Upper lobe of left lung (tissue), 6 donors: ENCODE data around the gene SUCO. TPM values are rescaled to one million over a fixed set of nuclear protein-coding genes. Genes with fewer than 3 reads are reported as not detected.

Experiments
- ATAC-seq, 2 donors: fragments of 200-7000 bp; cut with Tn5 transposase; one replicate each; pipeline ENCODE4 v1.9.1; 2022; ENCODE audit warnings: mild to moderate bottlenecking in 2 of 2, moderate library complexity in 2 of 2; ENCODE audit not compliant: low FRiP score in 2 of 2
- DNase-seq, 2 donors: peaks; one replicate each; pipeline ENCODE4 v3.0.0-alpha.2; 2019 to 2020
- H3K27ac ChIP-seq, 4 donors: fragments of 200-600 bp; sonication (generic); one replicate each; pipeline ENCODE4 v1.5.1; 2016 to 2019
- H3K27me3 ChIP-seq, 4 donors: fragments of 200-600 bp; sonication (generic); one replicate each; pipeline ENCODE4 v1.5.1; 2017 to 2019
- H3K36me3 ChIP-seq, 4 donors: fragments of 200-600 bp; sonication (generic); one replicate each; pipeline ENCODE4 v1.5.1; 2016 to 2019
- H3K4me1 ChIP-seq, 4 donors: fragments of 200-600 bp; sonication (generic); one replicate each; pipeline ENCODE4 v1.5.1; 2018 to 2019
- H3K4me3 ChIP-seq, 4 donors: fragments of 200-600 bp; sonication (generic); one replicate each; pipeline ENCODE4 v1.5.1; 2017 to 2019; ENCODE audit warnings: mild to moderate bottlenecking in 2 of 4, moderate library complexity in 1 of 4
- H3K9me3 ChIP-seq, 4 donors: fragments of 200-600 bp; sonication (generic); one replicate each; pipeline ENCODE4 v1.5.1; 2018 to 2019
- CTCF ChIP-seq, 6 experiments: fragments of 450-650 bp in 4 of 6; fragments of 200-600 bp in 2 of 6; sonication (generic) in 2 of 6; IDR thresholded peaks; one replicate each; pipeline ENCODE4 v1.5.1; 2016 to 2019; ENCODE audit warnings: antibody characterized with exemption in 6 of 6
- EP300 ChIP-seq, 4 donors: sonication (generic); formaldehyde crosslinking; IDR thresholded peaks; one replicate each; pipeline ENCODE4 v1.5.1; 2017; ENCODE audit warnings: antibody characterized with exemption in 4 of 4, control low read depth in 2 of 4
- POLR2A ChIP-seq, 4 donors: fragments of 450-650 bp; IDR thresholded peaks; one replicate each; pipeline ENCODE4 v1.5.1; 2016 to 2017; ENCODE audit warnings: antibody characterized with exemption in 4 of 4, mild to moderate bottlenecking in 2 of 4
- POLR2AphosphoS5 ChIP-seq, 2 donors: sonication (generic); formaldehyde crosslinking; IDR thresholded peaks; one replicate each; pipeline ENCODE4 v1.5.1; 2017; ENCODE audit warnings: antibody characterized with exemption in 2 of 2
- WGBS, 2 donors: methylation state at CpG; one replicate each; pipeline ENCODE4 v1.1.5; 2017 to 2018; 5-methylcytosine and 5-hydroxymethylcytosine counted together
- total RNA-seq, 6 donors: library from RNA; depleted of rRNA in 4 of 6; stranded (reverse); fragments of >200 nt in 4 of 6; gene quantifications; one replicate each; pipeline versions ENCODE4 v1.1.0 to v1.2.1, GENCODE V29; 2016 to 2021
- donor health status: DM: no; HTN: no; CAD: no; lungs with moderate emphysema.
- donor health status: DM: no; HTN: yes; CAD: no; lungs with severe emphysema.

Gene SUCO
- total RNA-seq, 6 donors from 2014 or later: 14.4 to 59.2 (median 29.5) TPM

GRCh38 chr1:172629638-172630037 lies 96.7 kb downstream of the SUCO start:
- Histone ChIP-seq H3K36me3 (no peaks in the 10 kb centered on the region), H3K4me3 (no peak overlapping the region), H3K27ac (no peak overlapping the region), H3K4me1 (no peaks in the 10 kb centered on the region), H3K27me3 (no peaks in the 10 kb centered on the region), H3K9me3 (peaks cover 0 to 4% (median 0%) of the 10 kb centered on the region in 4 donors)
- ATAC-seq (no peak), DNase-seq (no peak)
- WGBS, 2 donors: 88 to 89% methylated on average over 2 of the region's 2 CpGs
- no peak for TF ChIP-seq EP300 (IDR thresholded peaks at IDR 0.05)
- TF ChIP-seq POLR2A (IDR thresholded peaks at IDR 0.05): no peak
- no peak for TF ChIP-seq CTCF (IDR thresholded peaks at IDR 0.05)

- Histone ChIP-seq H3K27me3 (no peaks in the 10 kb centered on the region), H3K36me3 (no peaks in the 10 kb centered on the region), H3K4me3 (no peak overlapping the region), H3K4me1 (no peaks in the 10 kb centered on the region), H3K27ac (no peak overlapping the region), H3K9me3 (peaks cover 0 to 4% (median 0%) of the 10 kb centered on the region in 4 donors)
- TF ChIP-seq POLR2A (IDR thresholded peaks at IDR 0.05) (no peak), EP300 (IDR thresholded peaks at IDR 0.05) (no peak), CTCF (IDR thresholded peaks at IDR 0.05) (no peak), POLR2AphosphoS5 (IDR thresholded peaks at IDR 0.05) (no peak)
- ATAC-seq (no peak), DNase-seq (no peak)
- 88 to 93% methylated on average over 11 of the region's 11 CpGs for WGBS, 2 donors
Measured at GRCh38 chr1:172630056-172630818, 97.3 kb downstream of the SUCO start.

GRCh38 chr1:172630868-172631267 lies 97.9 kb downstream of the SUCO start:
- no peak overlapping the region for H3K4me3 ChIP-seq
- DNase-seq (no peak), ATAC-seq (no peak)
- no peaks in the 10 kb centered on the region for H3K27me3 ChIP-seq
- peaks cover 0 to 4% (median 0%) of the 10 kb centered on the region in 4 donors for H3K9me3 ChIP-seq
- H3K4me1 ChIP-seq: no peaks in the 10 kb centered on the region
- no peak for TF ChIP-seq CTCF (IDR thresholded peaks at IDR 0.05)
- TF ChIP-seq POLR2A (IDR thresholded peaks at IDR 0.05): no peak
- no peak for TF ChIP-seq POLR2AphosphoS5 (IDR thresholded peaks at IDR 0.05)
- no peak for TF ChIP-seq EP300 (IDR thresholded peaks at IDR 0.05)
- H3K27ac ChIP-seq: no peak overlapping the region
- no peaks in the 10 kb centered on the region for H3K36me3 ChIP-seq
- 57 to 62% methylated on average over 3 of the region's 3 CpGs for WGBS, 2 donors

GRCh38 chr1:172637522-172637921 lies 104.6 kb downstream of the SUCO start:
- H3K27ac ChIP-seq: no peak overlapping the region
- no peak for ATAC-seq
- H3K4me3 ChIP-seq: no peak overlapping the region
- no peaks in the 10 kb centered on the region for H3K4me1 ChIP-seq
- no peaks in the 10 kb centered on the region for H3K36me3 ChIP-seq
- no peak for DNase-seq
- TF ChIP-seq EP300 (IDR thresholded peaks at IDR 0.05) (no peak), CTCF (IDR thresholded peaks at IDR 0.05) (no peak), POLR2A (IDR thresholded peaks at IDR 0.05) (no peak), POLR2AphosphoS5 (IDR thresholded peaks at IDR 0.05) (no peak)
- no peaks in the 10 kb centered on the region for H3K9me3 ChIP-seq
- WGBS, 2 donors: 90 to 97% methylated on average over 2 of the region's 2 CpGs
- H3K27me3 ChIP-seq: no peaks in the 10 kb centered on the region

GRCh38 chr1:172638249-172638648 lies 105.3 kb downstream of the SUCO start:
- ATAC-seq (no peak), DNase-seq (no peak)
- TF ChIP-seq POLR2A (IDR thresholded peaks at IDR 0.05) (no peak), CTCF (IDR thresholded peaks at IDR 0.05) (no peak), EP300 (IDR thresholded peaks at IDR 0.05) (no peak), POLR2AphosphoS5 (IDR thresholded peaks at IDR 0.05) (no peak)
- Histone ChIP-seq H3K27me3 (no peaks in the 10 kb centered on the region), H3K4me3 (no peak overlapping the region), H3K27ac (no peak overlapping the region), H3K36me3 (no peaks in the 10 kb centered on the region), H3K9me3 (no peaks in the 10 kb centered on the region), H3K4me1 (peaks cover 0 to 5% (median 0%) of the 10 kb centered on the region in 4 donors)
- WGBS, 2 donors: 70 to 93% methylated on average over 2 of the region's 2 CpGs
